C4-2B (cell line): ENCODE results near the gene FOXR2.

Experiments used
- H3K27ac ChIP-seq: fragments of 450-650 bp; 2 replicates; pipeline ENCODE4 v1.5.1; 2017
- ZFX ChIP-seq: fragments of 450-650 bp; IDR thresholded peaks from 2 replicates; pipeline ENCODE4 v1.6.1; 2017
- TF ChIP-seq, protein P1 (sequence below): fragments of 450-650 bp; conservative IDR thresholded peaks from 2 replicates; pipeline ENCODE4 v1.5.1; 2017; ENCODE audit warnings: mild to moderate bottlenecking

The FOXR2 gene

DNA sequence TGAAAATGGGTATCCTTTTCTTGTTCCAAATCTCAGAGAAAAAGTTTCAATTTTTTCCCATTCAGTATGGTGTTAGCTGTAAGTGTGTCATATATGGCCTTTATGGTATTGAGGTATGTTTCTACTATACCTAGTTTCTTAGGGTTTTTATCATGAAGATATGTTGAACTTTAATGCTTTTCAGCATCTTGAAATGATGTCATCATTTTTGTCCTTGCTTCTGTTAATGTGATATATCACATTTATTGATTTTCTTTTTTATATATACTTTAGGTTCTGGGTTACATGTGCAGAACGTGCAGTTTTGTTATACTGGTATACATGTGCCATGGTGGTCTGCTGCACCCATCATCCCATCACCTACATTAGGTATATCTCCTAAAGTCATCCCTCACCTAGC, 44.9 kb downstream of the FOXR2 start:
- TF ChIP-seq, protein P1, sequence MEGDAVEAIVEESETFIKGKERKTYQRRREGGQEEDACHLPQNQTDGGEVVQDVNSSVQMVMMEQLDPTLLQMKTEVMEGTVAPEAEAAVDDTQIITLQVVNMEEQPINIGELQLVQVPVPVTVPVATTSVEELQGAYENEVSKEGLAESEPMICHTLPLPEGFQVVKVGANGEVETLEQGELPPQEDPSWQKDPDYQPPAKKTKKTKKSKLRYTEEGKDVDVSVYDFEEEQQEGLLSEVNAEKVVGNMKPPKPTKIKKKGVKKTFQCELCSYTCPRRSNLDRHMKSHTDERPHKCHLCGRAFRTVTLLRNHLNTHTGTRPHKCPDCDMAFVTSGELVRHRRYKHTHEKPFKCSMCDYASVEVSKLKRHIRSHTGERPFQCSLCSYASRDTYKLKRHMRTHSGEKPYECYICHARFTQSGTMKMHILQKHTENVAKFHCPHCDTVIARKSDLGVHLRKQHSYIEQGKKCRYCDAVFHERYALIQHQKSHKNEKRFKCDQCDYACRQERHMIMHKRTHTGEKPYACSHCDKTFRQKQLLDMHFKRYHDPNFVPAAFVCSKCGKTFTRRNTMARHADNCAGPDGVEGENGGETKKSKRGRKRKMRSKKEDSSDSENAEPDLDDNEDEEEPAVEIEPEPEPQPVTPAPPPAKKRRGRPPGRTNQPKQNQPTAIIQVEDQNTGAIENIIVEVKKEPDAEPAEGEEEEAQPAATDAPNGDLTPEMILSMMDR = no peak
- no peak for TF ChIP-seq ZFX
- H3K27ac ChIP-seq = no peak overlapping the region
